ENCODE results near the gene MGMT.

- TF ChIP-seq CTCF (conservative IDR thresholded peaks at IDR 0.05 in 1 of 2, IDR thresholded peaks at IDR 0.05 in 1 of 2; ENCODE audit: extremely low read depth in 1 of 2, insufficient read depth in 1 of 2, low read depth in 1 of 2, low read length in 2 of 2) (no peak), EZH2 (IDR thresholded peaks at IDR 0.05; ENCODE audit: borderline replicate concordance, low read length) (no peak)
Observed at GRCh38 chr10:129637010-129637409, 170.0 kb downstream of the MGMT start.
